GM12865 (cell line): ENCODE data around the gene LPAR6.

Experiments used
- DNase-seq: peaks from one replicate; pipeline ENCODE4 v3.0.0; 2010; ENCODE audit warnings: low read depth
- H3K4me3 ChIP-seq: 2 replicates; pipeline ENCODE4 v1.5.1; 2011; ENCODE audit warnings: mild to moderate bottlenecking, low read depth, low read length, control low read depth
- TF ChIP-seq, protein P1 (sequence below): IDR thresholded peaks from 2 replicates; pipeline ENCODE4 v1.5.1; 2011; ENCODE audit warnings: low read length, control low read depth, low read depth, inconsistent platforms; ENCODE audit not compliant: insufficient read depth; ENCODE audit errors: missing control alignments

Gene LPAR6

DNA sequence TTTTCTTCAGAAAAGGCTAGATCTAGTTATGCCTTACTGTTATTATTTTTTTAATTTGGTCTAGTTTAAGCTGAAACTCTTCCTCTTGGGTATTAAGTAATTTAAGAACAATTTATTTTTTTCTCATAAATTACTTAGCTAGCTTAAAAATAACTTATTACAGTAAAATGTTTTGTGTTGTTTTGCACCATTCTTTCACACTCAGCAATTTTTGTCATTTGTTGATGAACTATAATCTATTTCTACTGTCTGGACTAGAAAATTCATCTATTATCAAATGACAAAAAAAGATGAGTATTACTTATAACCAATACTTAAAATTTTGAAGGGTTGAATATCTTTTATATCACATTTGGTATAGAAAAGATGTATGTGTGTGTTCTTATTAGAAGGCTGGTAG lies 1.6 kb upstream of the LPAR6 start:
- H3K4me3 ChIP-seq, result no peak overlapping the region
- no peak for DNase-seq
- TF ChIP-seq, protein P1, sequence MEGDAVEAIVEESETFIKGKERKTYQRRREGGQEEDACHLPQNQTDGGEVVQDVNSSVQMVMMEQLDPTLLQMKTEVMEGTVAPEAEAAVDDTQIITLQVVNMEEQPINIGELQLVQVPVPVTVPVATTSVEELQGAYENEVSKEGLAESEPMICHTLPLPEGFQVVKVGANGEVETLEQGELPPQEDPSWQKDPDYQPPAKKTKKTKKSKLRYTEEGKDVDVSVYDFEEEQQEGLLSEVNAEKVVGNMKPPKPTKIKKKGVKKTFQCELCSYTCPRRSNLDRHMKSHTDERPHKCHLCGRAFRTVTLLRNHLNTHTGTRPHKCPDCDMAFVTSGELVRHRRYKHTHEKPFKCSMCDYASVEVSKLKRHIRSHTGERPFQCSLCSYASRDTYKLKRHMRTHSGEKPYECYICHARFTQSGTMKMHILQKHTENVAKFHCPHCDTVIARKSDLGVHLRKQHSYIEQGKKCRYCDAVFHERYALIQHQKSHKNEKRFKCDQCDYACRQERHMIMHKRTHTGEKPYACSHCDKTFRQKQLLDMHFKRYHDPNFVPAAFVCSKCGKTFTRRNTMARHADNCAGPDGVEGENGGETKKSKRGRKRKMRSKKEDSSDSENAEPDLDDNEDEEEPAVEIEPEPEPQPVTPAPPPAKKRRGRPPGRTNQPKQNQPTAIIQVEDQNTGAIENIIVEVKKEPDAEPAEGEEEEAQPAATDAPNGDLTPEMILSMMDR, result no peak

DNA sequence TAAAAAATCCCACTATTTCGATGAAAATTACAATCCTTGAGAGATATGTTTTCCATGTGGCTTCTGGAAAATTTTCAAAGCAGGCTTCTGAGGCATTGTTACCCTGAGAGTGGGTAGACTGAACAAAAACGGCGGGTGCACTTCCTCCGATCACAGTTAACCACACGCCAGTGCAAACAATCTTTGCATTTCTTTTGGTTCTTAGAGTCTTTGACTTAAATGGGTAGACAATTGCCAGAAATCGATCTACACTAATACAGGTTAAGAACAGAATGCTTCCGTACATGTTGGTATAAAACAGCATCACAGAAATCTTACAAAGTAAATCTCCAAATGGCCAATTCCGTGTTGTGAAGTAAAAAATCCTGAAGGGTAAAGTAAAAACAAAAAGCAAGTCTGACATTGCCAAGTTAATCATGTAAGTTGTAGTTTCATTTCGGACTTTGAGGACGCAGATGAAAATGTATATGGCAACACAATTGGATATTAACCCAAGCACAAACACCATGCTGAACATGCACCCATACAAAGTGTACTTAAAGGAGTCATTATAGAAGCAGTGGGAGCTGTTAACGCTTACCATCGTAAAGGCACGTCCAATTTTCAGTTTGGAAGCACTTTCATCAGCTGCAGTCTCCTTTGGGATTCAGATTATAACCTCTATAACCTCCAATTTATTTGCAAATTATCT lies 927 bp downstream of the LPAR6 start:
- no peak overlapping the region for H3K4me3 ChIP-seq
- TF ChIP-seq, protein P1, result no peak
- DNase-seq, result no peak

DNA sequence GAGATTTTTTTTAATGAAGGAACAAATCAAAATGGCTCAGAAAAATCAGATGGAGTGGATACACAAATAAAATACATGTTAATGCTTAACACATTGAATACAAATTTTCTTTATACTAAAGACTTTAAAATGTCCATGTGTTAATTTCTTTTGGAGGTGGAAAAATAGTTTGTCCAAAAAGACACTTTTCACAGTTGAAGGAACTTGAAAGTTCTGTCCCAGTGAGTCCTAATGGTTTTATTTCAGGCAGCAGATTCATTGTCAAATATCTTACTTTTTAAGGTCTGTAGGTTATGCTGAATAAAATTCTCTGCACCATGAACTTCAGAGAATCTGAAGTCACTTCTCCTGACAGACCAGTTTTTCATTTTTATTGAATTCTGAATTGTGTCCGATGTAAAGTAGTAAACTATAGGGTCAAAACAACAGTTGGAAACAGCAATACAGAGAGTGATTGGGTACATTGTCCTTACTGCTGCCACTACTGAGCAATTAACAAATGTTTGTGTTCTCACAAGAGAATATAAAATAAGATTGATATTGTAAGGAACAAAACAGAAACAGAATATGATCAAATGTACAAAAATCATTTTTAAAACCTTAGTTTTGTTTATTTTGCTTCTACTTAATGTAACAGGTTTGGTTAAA lies 1.6 kb downstream of the LPAR6 start:
- TF ChIP-seq, protein P1, result no peak
- DNase-seq, result no peak
- H3K4me3 ChIP-seq, result no peak overlapping the region

DNA sequence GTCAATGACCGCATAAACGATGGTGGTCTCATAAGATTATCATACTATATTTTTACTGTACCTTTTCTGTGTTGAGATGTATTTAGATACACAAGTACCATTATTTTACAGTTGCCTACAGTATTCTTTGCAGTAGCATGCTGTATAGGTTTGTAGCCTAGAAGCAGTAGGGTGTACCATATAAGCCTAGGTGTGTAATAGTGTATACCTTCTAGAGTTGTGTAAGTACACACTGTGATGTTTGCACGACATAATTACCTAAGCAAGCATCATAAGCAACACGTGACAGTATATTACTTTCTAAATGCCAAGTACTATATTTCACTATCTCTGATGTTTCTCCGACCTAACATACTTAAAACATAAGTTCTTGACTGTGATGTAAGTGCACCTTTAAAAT lies 2.7 kb downstream of the LPAR6 start:
- H3K4me3 ChIP-seq, result no peak overlapping the region
- TF ChIP-seq, protein P1, result no peak
- no peak for DNase-seq

DNA sequence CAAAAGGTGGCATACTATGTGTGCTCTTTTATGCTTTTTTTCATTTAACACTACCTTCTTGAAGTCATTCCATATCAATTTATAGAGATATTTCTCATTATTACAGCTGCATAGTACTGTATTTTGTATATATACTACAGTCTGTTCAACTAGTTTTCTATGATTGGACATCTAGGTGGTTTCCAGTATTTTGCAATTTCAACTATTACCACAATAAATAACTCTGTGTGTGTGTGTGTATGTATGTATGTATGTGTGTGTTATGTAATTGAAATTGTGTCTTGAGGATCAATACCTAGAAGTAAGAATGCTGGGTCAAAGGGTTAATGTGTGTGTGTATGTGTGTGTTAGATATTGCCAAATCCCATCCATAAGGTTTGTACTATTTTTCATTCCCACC lies 7.0 kb downstream of the LPAR6 start:
- TF ChIP-seq, protein P1, result no peak
- DNase-seq, result no peak
- no peak overlapping the region for H3K4me3 ChIP-seq

DNA sequence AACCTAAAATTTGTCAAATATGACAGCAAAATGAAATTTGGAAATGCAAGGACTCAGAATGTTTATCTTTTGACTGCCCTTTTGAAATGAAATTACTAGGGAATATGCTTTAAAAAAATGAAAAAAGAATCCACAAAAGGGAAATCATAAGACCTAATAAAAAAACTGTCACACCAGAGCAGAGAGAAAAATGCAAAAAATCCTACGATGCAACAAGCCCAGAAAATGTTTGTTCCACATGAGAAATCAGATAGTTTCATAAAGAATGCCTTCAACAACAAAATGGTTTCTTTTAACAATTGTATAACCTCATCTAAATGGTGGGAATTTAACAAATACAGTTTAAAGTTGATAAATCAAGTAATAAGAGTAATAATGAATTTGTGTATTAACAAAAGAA lies 8.0 kb downstream of the LPAR6 start:
- no peak overlapping the region for H3K4me3 ChIP-seq
- DNase-seq, result no peak

More for the DNA sequence above, 8.0 kb downstream of the LPAR6 start:
- TF ChIP-seq, protein P1, result no peak
